Kidney (tissue), 14 donors: ENCODE measurements around the gene INSC. TPM values are rescaled to one million over a fixed set of nuclear protein-coding genes. Genes with fewer than 3 reads are reported as not detected.

ENCODE experiments used
- DNase-seq, 5 donors: peaks; one replicate each; pipeline ENCODE4 v3.0.0-alpha.2; 2013 to 2020
- FAIRE-seq: peaks from 2 replicates; lab custom pipeline; 2012; peaks lifted over from hg19 to GRCh38; lab: Jason Lieb, UNC
- H3K27ac ChIP-seq, 2 donors: one replicate each; pipeline ENCODE4 v1.7.0; 2013; ENCODE audit warnings: low read depth in 2 of 2, low read length in 2 of 2, inconsistent platforms in 1 of 2
- H3K27me3 ChIP-seq: one replicate; pipeline ENCODE4 v1.7.1; 2013; ENCODE audit warnings: low read length, inconsistent platforms; ENCODE audit not compliant: control insufficient read depth, insufficient read depth
- H3K36me3 ChIP-seq, 3 donors: one replicate each; pipeline versions ENCODE4 v1.7.0 to v1.7.1; 2013; ENCODE audit warnings: low read length in 3 of 3, control low read depth in 1 of 3, inconsistent platforms in 1 of 3; ENCODE audit not compliant: insufficient read depth in 3 of 3, control insufficient read depth in 2 of 3
- H3K4me1 ChIP-seq, 3 donors: one replicate each; pipeline versions ENCODE4 v1.7.0 to v1.7.1; 2013; ENCODE audit warnings: low read length in 3 of 3, inconsistent platforms in 1 of 3, low read depth in 1 of 3; ENCODE audit not compliant: control insufficient read depth in 2 of 3, insufficient read depth in 2 of 3
- H3K4me3 ChIP-seq, 3 donors: one replicate each; pipeline versions ENCODE4 v1.7.0 to v1.8.1; 2013; ENCODE audit warnings: low read length in 3 of 3, control low read depth in 1 of 3, inconsistent platforms in 1 of 3
- H3K9ac ChIP-seq, 3 donors: one replicate each; pipeline versions ENCODE4 v1.7.0 to v1.7.1; 2013; ENCODE audit warnings: low read length in 3 of 3, control low read depth in 1 of 3, inconsistent platforms in 1 of 3
- H3K9me3 ChIP-seq, 3 donors: one replicate each; pipeline versions ENCODE4 v1.7.0 to v1.7.1; 2013; ENCODE audit warnings: low read length in 3 of 3, control low read depth in 1 of 3, inconsistent platforms in 1 of 3; ENCODE audit not compliant: control insufficient read depth in 2 of 3, insufficient read depth in 1 of 3
- CTCF ChIP-seq: IDR thresholded peaks from 3 replicates; pipeline ENCODE4 v1.5.1; 2012; ENCODE audit warnings: mild to moderate bottlenecking, moderate library complexity, borderline replicate concordance; ENCODE audit not compliant: insufficient read depth; ENCODE audit errors: extremely low read depth
- intact Hi-C: fragments of 100-400 bp; cut with DNase I; formaldehyde crosslinking; loops from one replicate; pipeline ENCODE4 v1.11.1; 2022
- polyA plus RNA-seq: library from polyadenylated mRNA; stranded (reverse); fragments of 350-450 nt; fragmentation: Illumina TruSeq; extraction: RNeasy Lipid Tissue Mini Kit (QIAGEN cat#74804); gene quantifications from one replicate; pipeline ENCODE4 v1.2.3, GENCODE V29; 2014; ENCODE audit warnings: low read depth, low replicate concordance; ENCODE audit not compliant: insufficient read depth
- total RNA-seq: library from RNA; stranded (reverse); fragmentation: NEBNext Ultra II Directional; extraction: Animal tissue kit (Norgen Biotek cat#: 25700); gene quantifications from one replicate; pipeline ENCODE4 v1.2.1, GENCODE V29; 2021
- donor health status: control.
- donor health status: control.
- donor health status: control.
- donor health status: control.
- donor health status: control.
- donor health status: DM: yes; HTN: yes; CAD: no.
- donor health status: Normal renal cell carcinoma (clear cell type).

INSC gene
- total and polyA plus RNA-seq, 2 donors from 2014 or later, result 0.41 to 1.3 TPM

- Histone ChIP-seq H3K27me3 (no peaks in the 10 kb centered on the region), H3K27ac (no peak overlapping the region), H3K4me1 (no peaks in the 10 kb centered on the region), H3K9ac (no peak overlapping the region), H3K9me3 (no peaks in the 10 kb centered on the region), H3K4me3 (no peak overlapping the region), H3K36me3 (no peaks in the 10 kb centered on the region)
- no peak for TF ChIP-seq CTCF
- FAIRE-seq (no peak), DNase-seq (no peak)
- intact Hi-C loops, result no loop called here
Measured at GRCh38 chr11:15278128-15278527, 163.4 kb downstream of the INSC start.

GRCh38 chr11:15280393-15280792 lies 165.7 kb downstream of the INSC start:
- no peak for DNase-seq
- no peaks in the 10 kb centered on the region for H3K9me3 ChIP-seq
- no peaks in the 10 kb centered on the region for H3K36me3 ChIP-seq
- intact Hi-C loops, result no loop called here
- H3K27me3 ChIP-seq, result no peaks in the 10 kb centered on the region
- no peak overlapping the region for H3K9ac ChIP-seq
- no peaks in the 10 kb centered on the region for H3K4me1 ChIP-seq
- H3K4me3 ChIP-seq, result no peak overlapping the region
- FAIRE-seq, result no peak
- no peak overlapping the region for H3K27ac ChIP-seq
- TF ChIP-seq CTCF, result no peak

GRCh38 chr11:15282754-15283153 lies 168.0 kb downstream of the INSC start:
- TF ChIP-seq CTCF, result no peak
- no peaks in the 10 kb centered on the region for H3K9me3 ChIP-seq
- DNase-seq, result no peak

DNA sequence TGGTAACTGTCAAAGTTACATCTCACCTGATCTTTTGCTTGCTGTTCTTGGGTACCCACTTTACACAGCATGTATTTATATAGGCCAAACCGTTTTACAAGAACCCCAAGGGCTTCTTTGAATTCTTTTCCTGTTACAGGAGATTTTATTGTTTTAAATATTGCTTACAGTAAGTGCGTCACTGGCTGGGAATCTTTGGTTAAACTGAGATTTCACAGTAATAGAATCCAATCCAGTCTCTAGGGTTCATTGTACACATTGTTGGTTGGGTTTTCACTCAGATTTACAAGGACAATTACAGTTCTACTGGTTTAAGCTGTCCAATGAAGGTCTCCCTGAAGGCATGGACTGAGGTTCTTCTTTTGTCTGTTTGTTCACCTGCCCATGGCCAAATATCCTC lies 171.7 kb downstream of the INSC start:
- H3K9me3 ChIP-seq, result no peaks in the 10 kb centered on the region
- no peaks in the 10 kb centered on the region for H3K4me1 ChIP-seq
- H3K27me3 ChIP-seq, result no peaks in the 10 kb centered on the region
- no peak overlapping the region for H3K9ac ChIP-seq
- H3K4me3 ChIP-seq, result no peak overlapping the region
- no peak for TF ChIP-seq CTCF
- FAIRE-seq (no peak), DNase-seq (no peak)
- intact Hi-C loops, result no loop called here
- no peak overlapping the region for H3K27ac ChIP-seq
- no peaks in the 10 kb centered on the region for H3K36me3 ChIP-seq

More at GRCh38 chr11:15282754-15283153, 168.0 kb downstream of the INSC start:
- Histone ChIP-seq H3K9ac (no peak overlapping the region), H3K36me3 (no peaks in the 10 kb centered on the region), H3K27me3 (no peaks in the 10 kb centered on the region), H3K4me3 (no peak overlapping the region), H3K27ac (no peak overlapping the region), H3K4me1 (no peaks in the 10 kb centered on the region)
- FAIRE-seq, result no peak
- intact Hi-C loops, result no loop called here
